Naive B cell (primary cell): ENCODE data around the gene CTDSPL. TPM values are rescaled to one million over a fixed set of nuclear protein-coding genes. Genes with fewer than 3 reads are reported as not detected.
A peak's percentile ranks its signal among the peaks of the same experiment; 100 is the strongest.

Experiments
- ATAC-seq, 2 donors: fragments of 150-1000 bp; cut with Tn5 transposase; 2 replicates each; pipeline ENCODE4 v1.10.0; 2021; ENCODE audit warnings: low read depth in 2 of 2, mild to moderate bottlenecking in 2 of 2, moderate library complexity in 2 of 2
- DNase-seq: peaks from one replicate; pipeline ENCODE4 v3.0.0; 2022
- H3K27ac Mint-ChIP-seq, 6 donors: one replicate each; pipeline ENCODE4 v1.8.0; 2020 to 2022; ENCODE audit warnings: mild to moderate bottlenecking in 6 of 6, mixed read lengths in 6 of 6, moderate library complexity in 5 of 6, inconsistent platforms in 2 of 6
- H3K27me3 Mint-ChIP-seq, 3 donors: one replicate each; pipeline ENCODE4 v1.8.0; 2021 to 2022; ENCODE audit warnings: mixed read lengths in 3 of 3, mild to moderate bottlenecking in 1 of 3
- H3K36me3 Mint-ChIP-seq, 2 donors: one replicate each; pipeline ENCODE4 v1.8.0; 2020 to 2022; ENCODE audit warnings: mixed read lengths in 2 of 2, inconsistent platforms in 1 of 2, mild to moderate bottlenecking in 1 of 2
- H3K4me1 Mint-ChIP-seq, 3 donors: one replicate each; pipeline ENCODE4 v1.8.0; 2020 to 2022; ENCODE audit warnings: mixed read lengths in 3 of 3, inconsistent platforms in 1 of 3, mild to moderate bottlenecking in 1 of 3, moderate library complexity in 1 of 3
- H3K4me3 Mint-ChIP-seq, 8 donors: one replicate each; pipeline ENCODE4 v1.8.0; 2020 to 2022; ENCODE audit warnings: mild to moderate bottlenecking in 8 of 8, mixed read lengths in 8 of 8, moderate library complexity in 8 of 8, inconsistent platforms in 2 of 8
- H3K9me3 Mint-ChIP-seq, 7 donors: one replicate each; pipeline ENCODE4 v1.8.0; 2020 to 2022; ENCODE audit warnings: mixed read lengths in 7 of 7, mild to moderate bottlenecking in 5 of 7, inconsistent platforms in 2 of 7, moderate library complexity in 1 of 7
- polyA plus RNA-seq, 6 donors: library from polyadenylated mRNA; unstranded; fragments of 300-500 nt; fragmentation: Illumina TruSeq; gene quantifications; one replicate each; pipeline ENCODE4 v1.2.3, GENCODE V29; 2021; ENCODE audit warnings: low read depth in 6 of 6

Gene CTDSPL
- polyA plus RNA-seq, 6 donors from 2014 or later: 0.15 to 0.70 (median 0.31) TPM; not detected in 3

DNA sequence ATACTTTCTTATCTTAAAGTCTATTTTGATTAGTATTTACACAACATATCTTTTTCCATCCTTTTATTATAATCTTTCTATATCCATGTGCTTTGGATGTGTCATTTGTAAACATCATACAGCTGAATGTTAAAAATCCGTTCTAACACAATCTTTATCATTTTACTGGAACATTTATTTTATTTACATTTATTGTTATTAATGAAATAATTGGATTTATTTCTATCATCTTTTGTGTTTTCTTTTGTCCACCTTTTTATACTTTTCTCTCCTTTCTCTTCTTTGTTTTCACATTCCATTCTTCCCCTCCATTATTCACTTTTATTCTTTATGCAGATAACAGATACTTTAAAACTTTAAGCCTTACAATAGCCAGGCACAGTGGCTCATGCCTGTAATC is 34.7 kb upstream of the CTDSPL start:
- H3K27ac Mint-ChIP-seq: no peak overlapping the region
- DNase-seq (no peak), ATAC-seq (no peak)
- H3K4me3 Mint-ChIP-seq: no peak overlapping the region
- peaks cover 0 to 5% (median 0%) of the 10 kb centered on the region in 3 donors for H3K27me3 Mint-ChIP-seq
- no peaks in the 10 kb centered on the region for H3K36me3 Mint-ChIP-seq
- H3K4me1 Mint-ChIP-seq: no peaks in the 10 kb centered on the region
- peaks cover 0 to 1% (median 0%) of the 10 kb centered on the region in 7 donors for H3K9me3 Mint-ChIP-seq

DNA sequence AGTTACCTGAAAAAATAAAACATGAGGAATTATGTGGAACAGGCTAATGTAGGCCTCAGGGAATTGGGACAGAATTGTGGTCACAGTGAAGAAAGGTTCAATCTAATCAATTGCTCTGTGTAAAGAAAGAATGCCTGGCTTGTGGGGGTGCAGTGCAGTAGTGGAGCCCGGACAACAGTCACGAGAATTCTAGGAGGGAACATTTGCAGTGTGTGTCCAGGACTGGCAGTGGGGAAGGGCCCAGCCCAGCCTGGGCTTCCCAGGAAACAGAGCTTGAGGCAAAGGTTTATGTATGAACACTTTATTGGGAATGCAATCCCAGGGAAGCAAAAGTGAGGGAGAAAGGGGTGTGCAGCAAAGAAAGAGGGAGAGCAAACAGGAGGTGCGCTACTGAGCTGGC is 29.2 kb upstream of the CTDSPL start:
- Mint-ChIP-seq H3K9me3 (peaks cover 0 to 1% (median 0%) of the 10 kb centered on the region in 7 donors), H3K36me3 (no peaks in the 10 kb centered on the region), H3K4me1 (no peaks in the 10 kb centered on the region), H3K27me3 (peaks cover 0 to 5% (median 0%) of the 10 kb centered on the region in 3 donors), H3K4me3 (no peak overlapping the region), H3K27ac (peak overlapping the region in 1 of 6 donors; percentile 16)
- DNase-seq: no peak
- ATAC-seq: no peak

DNA sequence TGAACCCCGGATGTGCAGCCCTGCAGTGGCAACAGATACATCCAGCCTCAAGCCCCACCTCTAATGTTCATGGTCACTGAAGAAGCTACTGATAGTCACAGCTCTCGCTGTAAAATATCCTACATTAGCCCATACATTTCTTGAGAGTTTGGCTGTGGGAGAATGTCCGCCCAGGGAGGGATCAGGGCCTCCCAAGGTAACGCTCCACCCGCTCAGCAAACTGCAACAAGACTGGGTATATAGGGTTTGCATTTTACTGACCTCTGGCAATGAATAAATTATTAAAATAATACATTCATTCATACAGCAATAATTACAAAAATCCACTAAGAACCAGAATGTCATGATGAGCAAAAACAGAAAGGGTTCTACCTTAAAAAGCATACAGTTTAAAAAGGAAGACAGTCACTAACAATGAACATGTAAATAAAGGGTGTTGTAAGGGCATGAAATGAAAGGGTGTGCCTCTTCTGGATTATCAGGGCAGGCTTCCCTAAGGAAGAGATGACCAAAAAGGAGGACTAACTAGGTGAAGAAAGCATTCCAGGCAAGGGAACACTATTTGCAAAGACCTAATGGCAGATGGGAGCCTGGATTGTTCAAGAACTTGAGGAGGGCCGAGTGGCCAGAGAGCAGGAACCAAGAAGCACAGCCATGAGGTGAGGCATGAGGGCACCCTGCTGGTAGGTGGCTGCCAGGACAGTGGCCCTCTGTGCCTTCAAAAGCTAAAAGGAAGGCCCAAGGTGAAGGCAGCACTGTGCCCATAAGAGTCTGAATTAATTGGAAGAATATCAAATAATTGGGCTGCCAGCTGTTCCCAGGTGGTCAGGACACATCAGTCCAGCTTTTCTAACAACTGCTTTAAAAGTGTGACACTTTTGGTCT is 28.1 kb upstream of the CTDSPL start:
- Mint-ChIP-seq H3K27ac (no peak overlapping the region), H3K4me3 (no peak overlapping the region), H3K36me3 (no peaks in the 10 kb centered on the region), H3K27me3 (no peaks in the 10 kb centered on the region), H3K4me1 (no peaks in the 10 kb centered on the region), H3K9me3 (no peaks in the 10 kb centered on the region)
- no peak for DNase-seq
- ATAC-seq: no peak

DNA sequence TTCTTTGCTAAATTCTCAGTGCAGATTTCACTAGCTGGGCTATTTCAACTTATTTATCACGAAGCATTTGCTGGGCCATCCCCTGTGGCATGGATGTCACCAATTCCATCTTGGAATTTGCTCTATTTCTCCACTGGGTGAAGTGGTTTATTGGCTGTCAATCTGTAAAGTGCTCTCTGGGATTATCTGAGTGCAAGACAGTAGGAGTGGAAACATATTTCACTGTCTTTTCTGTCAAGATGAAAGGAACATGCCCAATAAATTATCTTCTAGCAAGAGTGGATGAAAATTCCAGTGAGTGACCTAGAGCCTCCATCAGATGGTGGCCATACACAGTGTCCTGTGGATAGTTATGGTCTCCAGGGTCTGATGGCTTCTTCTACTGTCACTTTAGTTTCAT is 25.1 kb upstream of the CTDSPL start:
- DNase-seq (no peak), ATAC-seq (no peak)
- H3K27ac Mint-ChIP-seq: no peak overlapping the region
- H3K36me3 Mint-ChIP-seq: no peaks in the 10 kb centered on the region
- peaks cover 0 to 4% (median 0%) of the 10 kb centered on the region in 7 donors for H3K9me3 Mint-ChIP-seq
- no peaks in the 10 kb centered on the region for H3K27me3 Mint-ChIP-seq
- H3K4me1 Mint-ChIP-seq: no peaks in the 10 kb centered on the region
- H3K4me3 Mint-ChIP-seq: no peak overlapping the region

DNA sequence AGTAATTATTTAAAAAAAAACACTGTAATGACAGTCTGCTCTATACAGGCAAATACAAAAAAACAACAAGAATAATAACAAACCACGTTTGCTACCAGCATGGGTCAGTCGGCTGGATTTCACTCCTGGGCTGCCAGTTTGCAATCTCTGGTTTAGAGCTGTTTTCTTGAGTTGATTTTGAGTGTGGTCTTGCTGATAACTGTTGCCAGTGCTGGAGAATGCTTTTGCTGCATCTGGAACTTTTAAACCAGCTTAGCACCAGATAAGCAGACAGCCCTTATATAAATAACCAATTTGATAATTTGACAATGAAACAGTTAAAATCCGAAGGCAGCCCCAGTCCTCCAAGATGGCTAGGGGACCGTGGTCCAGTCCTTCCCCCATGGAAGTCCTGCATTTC is 14.0 kb upstream of the CTDSPL start:
- DNase-seq: no peak
- ATAC-seq: no peak
- Mint-ChIP-seq H3K27me3 (no peaks in the 10 kb centered on the region), H3K4me1 (no peaks in the 10 kb centered on the region), H3K4me3 (no peak overlapping the region), H3K27ac (no peak overlapping the region), H3K36me3 (no peaks in the 10 kb centered on the region), H3K9me3 (peaks cover 0 to 5% (median 0%) of the 10 kb centered on the region in 7 donors)

DNA sequence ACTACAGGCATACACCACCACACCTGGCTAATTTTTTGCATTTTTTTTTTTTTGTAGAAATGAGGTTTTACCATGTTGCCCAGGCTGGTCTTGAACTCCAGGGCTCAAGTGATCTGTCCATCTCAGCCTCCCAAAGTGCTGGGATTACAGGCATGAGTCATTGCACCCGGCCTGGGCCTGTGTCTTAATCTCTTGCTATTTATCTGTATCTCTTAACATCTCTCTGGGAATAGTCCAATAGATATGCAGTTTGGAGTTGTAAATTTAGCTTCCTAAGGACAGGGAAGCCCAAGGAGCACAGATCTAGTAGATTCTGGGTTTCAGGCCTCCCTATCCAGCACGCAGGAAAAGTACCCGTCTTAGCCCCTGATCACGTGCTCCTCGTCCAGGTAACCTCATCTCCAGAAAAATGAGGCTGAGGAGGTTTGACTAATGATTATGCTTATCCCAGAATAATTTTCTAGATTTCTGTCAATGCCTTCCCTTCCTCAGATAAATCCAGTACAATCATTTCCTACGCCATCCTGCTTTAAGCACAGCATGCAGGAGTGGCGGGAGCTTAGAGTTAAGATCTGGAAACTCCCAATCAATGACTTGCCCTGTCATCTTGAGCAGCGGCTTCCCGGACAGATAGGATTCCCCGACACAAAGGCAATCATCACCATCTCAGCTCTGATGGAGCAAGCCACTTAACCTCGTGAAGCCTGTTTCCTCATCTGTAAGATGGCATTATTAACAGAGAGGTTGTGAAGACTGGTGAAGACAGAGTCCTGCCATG is 12.3 kb upstream of the CTDSPL start:
- Mint-ChIP-seq H3K27ac (no peak overlapping the region), H3K4me1 (no peaks in the 10 kb centered on the region), H3K4me3 (no peak overlapping the region), H3K27me3 (no peaks in the 10 kb centered on the region), H3K9me3 (no peaks in the 10 kb centered on the region), H3K36me3 (no peaks in the 10 kb centered on the region)
- DNase-seq: no peak
- ATAC-seq: no peak

DNA sequence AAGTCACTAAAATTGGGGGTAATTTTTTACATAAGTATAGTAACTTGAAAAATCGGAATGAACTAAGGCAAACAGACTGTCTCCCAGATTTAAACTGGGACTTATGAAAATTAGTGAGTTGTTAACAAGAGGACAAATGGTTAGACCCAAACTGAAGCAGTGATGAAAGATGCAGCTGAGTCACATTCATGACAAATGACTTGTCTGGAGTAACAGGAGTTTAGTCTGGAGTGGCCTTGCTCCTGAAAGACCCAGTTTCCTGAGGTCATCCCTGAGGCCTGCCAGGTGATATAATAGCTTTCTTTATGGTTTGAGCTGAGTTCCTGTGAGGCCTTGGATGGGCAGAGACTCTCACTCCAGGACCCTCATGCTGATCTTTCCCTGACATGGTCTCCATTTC is 9.6 kb upstream of the CTDSPL start:
- H3K4me3 Mint-ChIP-seq: no peak overlapping the region
- no peaks in the 10 kb centered on the region for H3K36me3 Mint-ChIP-seq
- no peak overlapping the region for H3K27ac Mint-ChIP-seq
- ATAC-seq (no peak), DNase-seq (no peak)
- no peaks in the 10 kb centered on the region for H3K9me3 Mint-ChIP-seq
- H3K4me1 Mint-ChIP-seq: no peaks in the 10 kb centered on the region
- H3K27me3 Mint-ChIP-seq: peaks cover 0 to 8% (median 6%) of the 10 kb centered on the region in 3 donors

DNA sequence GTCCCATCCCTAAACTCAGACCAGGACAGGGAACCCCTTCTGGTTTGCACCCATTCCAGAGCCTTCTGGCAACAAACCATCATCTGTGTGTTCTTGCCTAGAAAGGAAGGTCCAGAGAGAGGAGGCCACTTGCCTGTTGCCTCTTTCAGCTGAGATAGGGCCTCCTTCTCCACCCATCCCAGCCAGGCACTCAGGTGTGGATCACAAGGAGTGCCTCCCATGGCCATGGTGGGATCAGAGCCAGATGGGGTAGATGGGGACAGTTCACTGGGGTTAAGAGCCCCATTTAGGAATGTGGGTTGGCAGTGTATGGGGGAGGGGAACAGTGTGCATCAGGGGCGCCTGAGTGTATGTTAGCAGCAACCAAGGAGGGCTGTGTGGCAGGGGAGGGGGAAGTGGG is 8.9 kb upstream of the CTDSPL start:
- no peaks in the 10 kb centered on the region for H3K9me3 Mint-ChIP-seq
- DNase-seq (no peak), ATAC-seq (no peak)
- no peaks in the 10 kb centered on the region for H3K4me1 Mint-ChIP-seq
- H3K4me3 Mint-ChIP-seq: no peak overlapping the region
- no peaks in the 10 kb centered on the region for H3K36me3 Mint-ChIP-seq
- peaks cover 0 to 14% (median 12%) of the 10 kb centered on the region in 3 donors for H3K27me3 Mint-ChIP-seq
- no peak overlapping the region for H3K27ac Mint-ChIP-seq

DNA sequence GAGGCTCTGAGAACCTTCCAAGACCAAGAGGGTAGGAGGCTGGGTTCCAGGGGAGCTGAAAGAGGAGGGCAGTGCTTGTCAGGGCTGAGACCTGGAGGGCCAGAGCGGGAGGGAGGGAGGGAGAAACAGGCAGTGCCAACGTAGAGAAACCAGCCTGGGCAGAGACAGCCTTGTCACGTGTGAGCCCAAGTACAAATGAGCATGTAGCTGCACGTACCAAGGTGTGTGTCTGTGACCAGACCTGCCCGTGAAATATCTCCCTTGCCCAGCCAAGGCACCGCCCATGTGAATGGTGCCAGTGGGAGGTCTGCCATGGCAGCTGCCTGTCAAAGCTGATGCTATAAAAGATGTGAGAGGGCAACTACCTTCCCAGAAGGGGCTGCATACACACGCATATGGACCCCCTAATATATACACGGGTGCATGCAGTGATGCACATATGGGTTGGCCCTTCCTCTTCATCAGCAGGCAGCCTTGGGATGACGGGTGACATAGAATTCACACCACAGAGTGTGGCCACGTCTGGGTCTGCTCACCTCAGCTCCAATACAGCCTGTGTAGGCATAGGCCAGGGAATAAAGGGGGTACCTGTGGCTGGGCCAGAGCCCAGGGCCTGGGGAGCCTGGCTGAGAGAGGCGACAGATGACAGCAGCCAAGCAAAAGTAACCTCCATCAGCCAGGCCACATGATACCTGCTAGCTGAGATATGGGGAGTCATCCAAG is 7.8 kb upstream of the CTDSPL start:
- no peaks in the 10 kb centered on the region for H3K4me1 Mint-ChIP-seq
- peak overlapping the region in 1 of 8 donors; percentile 70 for H3K4me3 Mint-ChIP-seq
- no peak overlapping the region for H3K27ac Mint-ChIP-seq
- peaks cover 0 to 16% (median 14%) of the 10 kb centered on the region in 3 donors for H3K27me3 Mint-ChIP-seq
- no peak for DNase-seq
- H3K9me3 Mint-ChIP-seq: no peaks in the 10 kb centered on the region
- ATAC-seq: no peak
- no peaks in the 10 kb centered on the region for H3K36me3 Mint-ChIP-seq

DNA sequence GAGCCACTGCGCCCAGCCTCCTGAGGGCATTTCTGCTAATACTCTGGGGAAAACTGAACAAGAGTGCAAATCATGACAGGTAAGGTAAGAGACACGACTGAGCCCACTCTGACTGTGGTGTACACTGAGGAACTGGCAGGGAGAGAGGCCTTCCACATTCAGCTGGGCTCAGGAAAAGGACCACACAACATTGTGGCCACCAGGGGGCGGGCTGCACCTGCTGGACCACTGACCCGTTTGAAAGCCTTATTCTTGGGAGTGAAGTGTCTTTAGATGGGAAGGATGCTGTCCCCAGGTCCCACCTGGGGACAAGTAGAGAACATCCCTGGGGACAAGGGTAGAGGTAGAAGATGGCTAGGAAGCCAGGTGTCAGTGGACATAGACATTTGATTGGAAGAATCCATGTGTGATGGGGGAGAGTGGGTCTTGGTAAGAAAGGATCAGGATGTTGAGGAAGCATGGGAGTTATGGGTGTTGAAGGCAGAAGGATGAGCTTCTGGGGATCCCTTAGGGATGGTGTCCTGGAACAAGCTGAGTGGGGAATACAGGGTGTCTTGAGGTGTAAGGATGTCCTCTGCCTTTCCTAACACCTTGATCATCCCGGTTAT is 6.2 kb upstream of the CTDSPL start:
- peaks cover 0 to 8% (median 7%) of the 10 kb centered on the region in 3 donors for H3K4me1 Mint-ChIP-seq
- ATAC-seq: peak; percentile 42 to 50
- H3K9me3 Mint-ChIP-seq: no peaks in the 10 kb centered on the region
- DNase-seq: peak; percentile 57
- H3K27ac Mint-ChIP-seq: peak overlapping the region in 3 of 6 donors; percentile 6 to 49 (median 14)
- no peak overlapping the region for H3K4me3 Mint-ChIP-seq
- H3K36me3 Mint-ChIP-seq: no peaks in the 10 kb centered on the region
- H3K27me3 Mint-ChIP-seq: peaks cover 0 to 18% (median 16%) of the 10 kb centered on the region in 3 donors

DNA sequence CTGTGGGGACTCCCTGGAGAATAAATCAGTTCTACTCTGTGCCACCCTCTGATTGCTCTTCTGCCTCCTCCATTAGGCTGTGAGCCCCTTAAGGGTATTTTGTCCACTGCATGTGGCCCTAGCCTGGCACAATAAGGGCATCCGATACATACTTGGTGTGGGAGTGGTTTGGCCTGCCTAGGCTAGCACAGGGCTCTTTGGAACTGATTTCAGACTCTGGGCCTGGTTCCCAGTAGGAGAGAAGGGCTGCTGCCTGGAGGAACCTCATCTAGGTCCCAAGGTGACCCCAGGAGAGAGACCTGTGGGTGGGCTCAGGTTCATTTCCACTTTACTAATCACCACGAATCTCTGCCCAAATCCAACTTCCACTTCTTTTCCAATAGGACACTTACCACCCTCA is 5.3 kb upstream of the CTDSPL start:
- Mint-ChIP-seq H3K4me3 (no peak overlapping the region), H3K36me3 (no peaks in the 10 kb centered on the region), H3K4me1 (peaks cover 8 to 15% (median 15%) of the 10 kb centered on the region in 3 donors), H3K27ac (peak overlapping the region in 1 of 6 donors; percentile 57), H3K9me3 (no peaks in the 10 kb centered on the region), H3K27me3 (peaks cover 7 to 25% (median 18%) of the 10 kb centered on the region in 3 donors)
- ATAC-seq (no peak), DNase-seq (no peak)

DNA sequence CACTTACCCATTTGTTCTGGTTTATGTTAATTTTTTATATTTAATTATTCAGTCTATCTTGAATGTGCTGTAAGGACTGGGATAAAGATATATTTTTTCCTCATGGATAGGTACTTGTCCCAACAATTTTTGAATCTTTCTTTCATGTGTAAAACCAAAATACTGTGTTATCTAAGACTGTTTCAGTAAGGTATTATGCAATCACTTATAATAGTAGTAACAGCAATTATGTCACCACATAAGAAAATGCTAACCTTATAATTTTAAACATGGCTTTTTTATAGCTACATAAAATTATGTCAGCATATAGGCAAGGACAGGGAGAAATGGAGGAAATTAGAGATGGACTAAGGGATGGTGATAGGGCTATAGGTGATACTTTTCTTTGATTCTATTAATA is 2.9 kb upstream of the CTDSPL start:
- Mint-ChIP-seq H3K27me3 (peaks cover 22 to 41% (median 28%) of the 10 kb centered on the region in 3 donors), H3K4me1 (peaks cover 14 to 23% (median 19%) of the 10 kb centered on the region in 3 donors), H3K36me3 (no peaks in the 10 kb centered on the region), H3K27ac (no peak overlapping the region), H3K4me3 (peak overlapping the region in 1 of 8 donors; percentile 77), H3K9me3 (no peaks in the 10 kb centered on the region)
- DNase-seq: no peak
- ATAC-seq: no peak

DNA sequence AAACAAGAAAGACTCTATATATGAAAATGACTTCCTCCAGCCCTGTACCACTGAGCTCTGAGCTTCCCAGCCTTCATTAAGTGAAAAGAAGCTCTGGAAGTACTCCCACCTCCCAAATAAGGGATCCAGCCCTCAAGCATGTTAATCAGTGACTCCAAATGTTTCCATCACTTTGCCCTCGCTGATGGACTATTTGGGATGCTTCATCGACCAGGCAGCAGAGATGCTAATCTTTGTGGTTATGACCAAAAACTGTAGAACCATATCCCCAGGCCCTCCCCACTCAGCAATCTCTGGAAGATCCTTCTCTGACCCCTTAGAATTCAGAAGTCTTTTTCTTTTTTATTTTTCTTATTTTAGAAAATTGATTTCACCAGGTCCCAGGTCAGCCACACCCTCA is 2.3 kb upstream of the CTDSPL start:
- Mint-ChIP-seq H3K27ac (no peak overlapping the region), H3K9me3 (no peaks in the 10 kb centered on the region), H3K4me1 (peaks cover 14 to 23% (median 19%) of the 10 kb centered on the region in 3 donors), H3K27me3 (peaks cover 22 to 41% (median 28%) of the 10 kb centered on the region in 3 donors), H3K4me3 (peak overlapping the region in 6 of 8 donors; percentile 2 to 89 (median 48)), H3K36me3 (no peaks in the 10 kb centered on the region)
- DNase-seq: no peak
- no peak for ATAC-seq
